HG03432 (cell line): ENCODE measurements around the gene ZNF74.
"Not testable (repeated sequence)": the region's sequence is repeated elsewhere in the genome, so short reads cannot be mapped to it uniquely, and the experiment has no call there.

Experiments
- ATAC-seq: cut with Tn5 transposase; IDR thresholded peaks from one replicate; pipeline ENCODE4 v1.9.1; 2021; ENCODE audit warnings: mild to moderate bottlenecking, moderate library complexity; ENCODE audit not compliant: unreplicated experiment

Gene ZNF74

DNA sequence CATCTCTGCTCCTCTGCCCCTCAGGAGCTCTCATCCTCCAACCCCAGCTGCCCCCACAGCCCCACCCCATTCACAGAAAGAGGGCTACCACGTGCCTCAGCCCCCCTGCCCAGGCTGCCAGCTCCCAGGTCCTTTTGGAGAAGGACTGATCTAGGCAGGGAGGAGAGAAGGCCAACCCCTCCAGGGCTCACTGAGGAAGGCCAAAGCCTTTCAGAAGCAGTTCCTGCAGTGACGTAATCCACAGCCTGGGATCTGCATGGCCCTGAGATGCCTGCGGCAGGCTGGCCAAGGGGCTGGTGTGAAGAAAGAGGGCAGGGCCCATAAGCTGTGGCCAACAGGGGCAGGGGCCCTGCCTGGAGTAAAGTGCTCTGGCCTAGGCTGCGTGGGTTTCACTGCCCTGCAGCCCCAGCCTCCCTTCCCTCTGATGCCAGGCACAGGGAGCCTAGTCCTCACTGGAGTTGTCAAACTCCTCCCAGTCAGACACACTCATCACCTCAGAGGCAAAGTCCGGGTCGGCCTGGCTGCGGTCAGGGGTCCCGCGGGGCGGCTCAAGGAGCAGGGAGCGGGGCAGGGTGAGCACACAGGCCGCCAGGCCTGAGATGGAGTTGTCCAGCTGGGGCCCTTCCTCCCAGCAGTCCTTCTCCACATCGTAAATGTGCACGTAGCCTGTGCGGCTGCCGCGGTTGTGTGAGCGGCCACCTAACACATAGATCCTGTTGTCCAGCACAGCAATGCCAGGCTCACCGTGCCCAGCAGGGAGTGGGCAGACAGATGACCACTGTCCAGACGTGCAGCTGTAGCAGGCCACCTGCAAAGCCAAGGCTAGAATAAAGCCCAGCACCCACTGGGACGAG lies 47.9 kb downstream of the ZNF74 start:
- ATAC-seq = no peak

DNA sequence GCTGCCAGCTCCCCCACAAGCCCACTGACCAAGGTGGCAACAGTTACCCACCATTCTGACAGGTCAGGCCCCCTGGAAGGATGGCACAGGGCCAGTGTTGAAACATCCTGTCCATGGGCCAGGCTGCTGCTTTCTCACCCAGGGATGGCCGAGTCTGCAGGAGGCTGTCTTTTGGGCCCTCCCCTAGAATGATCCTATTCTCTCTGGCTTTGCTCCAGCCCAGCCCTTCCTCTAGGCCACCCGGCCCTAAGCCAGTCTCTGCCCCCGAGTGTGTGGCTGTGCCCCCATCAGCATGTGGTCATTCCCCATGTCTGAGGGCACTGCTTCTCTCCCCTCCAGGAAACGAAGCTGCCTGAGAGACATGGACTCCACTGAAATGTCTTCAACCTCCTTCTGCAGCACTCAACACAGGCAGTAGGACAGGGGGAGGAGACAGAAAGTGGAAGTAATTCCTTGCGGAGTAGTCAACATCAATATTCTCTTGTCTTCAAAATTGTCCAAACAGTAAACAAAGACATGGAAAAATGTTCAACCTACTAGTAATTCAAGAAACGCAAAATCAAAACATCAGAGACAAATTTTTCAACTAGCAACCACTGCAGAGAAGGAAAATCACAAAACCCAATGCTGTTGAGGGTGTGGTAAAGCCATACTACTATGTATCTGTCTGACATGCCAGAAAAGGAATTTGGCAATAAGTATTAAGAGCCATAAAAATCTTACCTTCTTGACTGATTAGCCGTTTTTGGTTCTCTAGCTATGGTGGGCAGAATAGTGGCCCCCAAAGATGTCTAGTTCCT lies 48.7 kb downstream of the ZNF74 start:
- ATAC-seq = no peak

DNA sequence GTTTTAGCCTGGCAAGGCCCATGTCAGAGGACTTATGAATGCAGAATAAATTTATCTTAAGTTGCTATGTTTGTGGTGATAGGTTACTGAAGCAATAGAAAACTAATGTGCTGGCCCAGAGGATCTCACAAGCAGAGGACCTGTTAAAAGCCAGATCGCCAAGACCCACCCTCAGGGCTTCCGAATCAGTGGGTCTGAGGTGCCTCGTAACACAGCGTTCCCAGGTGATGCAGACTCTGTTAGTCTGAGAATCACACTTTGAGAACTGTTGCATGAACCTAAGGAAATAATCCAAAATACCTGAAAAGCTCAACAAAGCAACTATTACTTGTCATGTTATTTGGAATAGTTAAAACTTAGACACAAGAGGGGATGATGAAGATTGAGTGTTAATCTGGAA lies 50.4 kb downstream of the ZNF74 start:
- no peak for ATAC-seq

DNA sequence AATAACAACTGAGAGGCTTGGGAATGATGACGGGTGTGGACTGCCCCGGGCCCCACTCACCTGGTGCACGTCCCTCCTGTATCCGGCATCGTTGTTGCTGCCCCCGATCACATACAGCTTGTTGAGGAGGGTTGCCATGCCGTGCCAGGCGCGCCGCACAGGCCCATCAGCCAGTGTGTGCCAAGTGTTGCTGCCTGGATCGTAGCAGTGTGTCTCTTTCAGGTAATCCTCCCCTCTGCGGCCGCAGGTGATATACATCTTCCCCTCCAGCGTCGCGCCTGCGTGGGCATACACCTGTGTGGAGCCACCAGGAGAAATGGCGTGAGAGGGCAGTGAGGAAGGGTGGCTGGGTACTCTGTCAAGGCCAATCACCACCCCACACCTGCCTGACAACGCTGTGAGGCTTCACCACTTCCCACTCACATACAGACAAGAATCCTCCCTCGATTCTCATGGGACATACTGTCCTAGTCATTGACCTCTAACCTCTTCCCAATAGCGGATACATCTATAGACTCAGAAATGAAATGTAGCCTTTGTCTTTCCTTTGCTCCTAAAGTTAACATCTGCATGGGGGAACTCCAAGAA lies 52.5 kb downstream of the ZNF74 start:
- ATAC-seq = no peak

DNA sequence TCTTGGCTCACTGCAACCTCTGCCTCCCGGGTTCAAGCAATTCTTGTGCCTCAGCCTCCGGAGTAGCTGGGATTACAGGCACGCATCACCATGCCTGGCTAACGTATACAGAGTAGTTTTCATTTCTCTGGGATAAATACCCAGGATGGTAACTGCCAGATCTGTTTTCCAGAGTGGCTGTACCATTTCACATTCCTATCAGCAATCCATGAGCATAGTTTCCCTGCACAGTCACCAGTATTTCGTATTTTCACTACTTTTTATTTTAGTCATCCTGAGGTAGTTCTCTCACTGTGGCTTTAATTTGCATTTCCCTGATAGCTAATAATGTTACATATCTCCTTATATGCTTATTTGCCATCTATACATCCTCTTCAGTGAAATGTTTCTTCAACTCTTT lies 54.7 kb downstream of the ZNF74 start:
- no peak for ATAC-seq

DNA sequence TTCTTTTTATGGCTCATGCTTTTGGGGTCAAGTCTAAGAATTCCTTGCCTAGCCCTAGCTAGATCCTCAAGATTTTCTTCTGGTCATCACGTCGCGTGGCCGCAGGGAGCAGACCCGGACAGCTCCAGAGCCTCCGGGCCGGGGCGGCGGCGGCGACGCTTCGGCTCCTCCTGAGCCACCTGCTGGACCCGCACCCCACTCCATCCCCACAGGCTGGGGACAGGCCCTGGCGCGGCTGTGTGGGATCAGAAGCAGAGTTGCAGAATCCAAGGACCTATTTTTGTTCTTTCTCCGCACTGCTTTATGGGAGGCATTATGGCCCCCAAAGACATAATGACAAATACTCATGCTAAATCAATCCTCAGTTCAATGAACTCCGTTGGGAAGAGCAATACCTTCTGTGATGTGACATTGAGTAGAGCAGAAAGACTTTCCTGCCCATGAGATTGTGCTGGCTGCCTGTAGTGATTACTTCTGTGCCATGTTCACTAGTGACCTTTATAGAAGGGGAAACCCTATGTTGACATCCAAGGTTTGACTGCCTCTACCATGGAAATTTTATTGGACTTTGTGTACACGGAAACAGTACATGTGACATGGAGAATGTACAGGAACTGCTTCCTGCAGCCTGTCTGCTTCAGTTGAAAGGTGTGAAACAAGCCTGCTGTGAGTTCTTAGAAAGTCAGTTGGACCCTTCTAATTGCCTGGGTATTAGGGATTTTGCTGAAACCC lies 56.0 kb downstream of the ZNF74 start:
- ATAC-seq = no peak

DNA sequence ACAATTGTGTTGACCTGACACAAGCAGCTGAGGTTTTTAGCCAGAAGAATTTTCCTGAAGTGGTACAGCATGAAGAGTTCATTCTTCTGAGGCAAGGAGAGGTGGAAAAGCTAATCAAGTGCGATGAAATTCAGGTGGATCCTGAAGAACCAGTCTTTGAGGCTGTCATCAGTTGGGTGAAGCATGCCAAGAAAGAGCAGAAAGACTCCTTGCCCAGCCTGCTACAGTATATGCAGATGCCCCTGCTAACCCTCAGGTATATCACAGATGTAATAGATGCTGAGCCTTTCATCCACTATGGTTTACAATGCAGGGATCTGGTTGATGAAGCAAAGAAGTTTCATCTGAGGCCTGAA lies 56.6 kb downstream of the ZNF74 start:
- ATAC-seq = no peak

DNA sequence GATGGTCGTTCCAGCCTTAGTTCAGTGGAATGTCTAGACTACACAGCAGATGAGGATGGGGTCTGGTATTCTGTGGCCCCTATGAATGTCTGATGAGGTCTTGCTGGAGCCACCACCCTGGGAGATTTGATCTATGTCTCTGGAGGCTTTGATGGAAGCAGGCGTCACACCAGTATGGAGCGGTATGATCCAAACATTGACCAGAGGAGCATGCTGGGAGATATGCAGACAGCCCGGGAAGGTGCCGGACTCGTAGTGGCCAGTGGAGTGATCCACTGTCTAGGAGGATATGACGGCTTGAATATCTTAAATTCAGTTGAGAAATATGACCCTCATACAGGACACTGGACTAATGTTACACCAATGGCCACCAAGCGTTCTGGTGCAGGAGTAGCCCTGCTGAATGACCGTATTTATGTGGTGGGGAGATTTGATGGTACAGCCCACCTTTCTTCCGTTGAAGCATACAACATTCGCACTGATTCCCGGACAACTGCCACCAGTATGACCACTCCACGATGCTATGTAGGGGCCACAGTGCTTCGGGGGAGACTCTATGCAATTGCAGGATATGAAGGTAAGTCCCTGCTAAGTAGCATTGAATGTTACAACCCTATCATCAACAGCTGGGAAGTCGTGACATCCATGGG lies 57.3 kb downstream of the ZNF74 start:
- ATAC-seq = not testable (repeated sequence)

DNA sequence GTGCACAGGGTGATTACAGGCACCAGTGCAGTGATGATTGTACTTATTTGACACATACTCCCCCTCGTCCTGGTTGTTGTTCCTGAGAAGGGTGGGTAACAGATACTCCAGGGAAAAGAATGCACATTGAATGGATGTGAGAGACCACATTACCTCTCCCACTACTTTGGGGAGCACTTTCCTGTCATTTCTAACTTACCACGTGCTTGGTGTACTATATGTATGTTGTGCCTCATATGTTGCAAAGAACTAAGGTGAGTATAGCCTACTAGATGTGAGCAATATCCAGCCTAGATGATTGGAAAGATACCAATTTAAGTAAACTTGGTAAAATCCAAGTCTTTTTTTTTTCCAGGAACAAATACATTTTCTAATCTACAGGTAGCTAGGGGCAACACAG lies 58.0 kb downstream of the ZNF74 start:
- no peak for ATAC-seq

DNA sequence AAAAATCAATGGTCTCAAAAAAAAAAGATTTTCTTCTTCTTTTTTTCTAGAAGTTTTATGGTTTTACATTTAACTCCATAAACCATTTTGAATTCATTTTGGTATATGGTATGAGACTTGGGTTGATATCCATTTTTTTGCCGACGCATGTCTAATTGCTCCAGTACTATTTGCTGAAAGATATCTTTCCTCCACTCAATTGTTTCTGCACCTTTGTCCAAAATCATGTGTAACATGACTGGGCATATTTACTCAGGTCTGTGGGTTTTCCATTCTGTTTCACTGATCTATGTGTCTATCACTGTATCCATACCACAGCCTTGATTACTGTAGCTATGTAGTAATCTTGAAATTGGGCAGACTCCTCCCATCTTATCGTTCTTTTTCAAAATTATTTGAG lies 59.3 kb downstream of the ZNF74 start:
- ATAC-seq = no peak

DNA sequence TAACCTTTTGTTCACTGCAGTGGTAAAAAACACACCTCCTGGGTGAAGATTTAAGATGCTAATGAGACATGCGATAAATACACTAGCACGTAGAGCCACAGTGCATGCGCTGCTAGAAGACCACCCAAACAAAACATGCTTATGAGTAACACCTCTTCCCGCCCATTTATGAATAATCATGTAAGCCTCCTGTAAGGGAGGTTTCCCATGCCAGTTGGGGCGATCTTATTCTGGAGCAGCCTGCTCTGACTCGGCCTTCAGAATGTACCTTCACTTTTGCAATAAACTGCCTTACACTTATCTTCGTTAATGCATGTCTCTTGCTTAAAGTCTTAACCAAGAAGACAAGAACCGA lies 61.7 kb downstream of the ZNF74 start:
- ATAC-seq = no peak

DNA sequence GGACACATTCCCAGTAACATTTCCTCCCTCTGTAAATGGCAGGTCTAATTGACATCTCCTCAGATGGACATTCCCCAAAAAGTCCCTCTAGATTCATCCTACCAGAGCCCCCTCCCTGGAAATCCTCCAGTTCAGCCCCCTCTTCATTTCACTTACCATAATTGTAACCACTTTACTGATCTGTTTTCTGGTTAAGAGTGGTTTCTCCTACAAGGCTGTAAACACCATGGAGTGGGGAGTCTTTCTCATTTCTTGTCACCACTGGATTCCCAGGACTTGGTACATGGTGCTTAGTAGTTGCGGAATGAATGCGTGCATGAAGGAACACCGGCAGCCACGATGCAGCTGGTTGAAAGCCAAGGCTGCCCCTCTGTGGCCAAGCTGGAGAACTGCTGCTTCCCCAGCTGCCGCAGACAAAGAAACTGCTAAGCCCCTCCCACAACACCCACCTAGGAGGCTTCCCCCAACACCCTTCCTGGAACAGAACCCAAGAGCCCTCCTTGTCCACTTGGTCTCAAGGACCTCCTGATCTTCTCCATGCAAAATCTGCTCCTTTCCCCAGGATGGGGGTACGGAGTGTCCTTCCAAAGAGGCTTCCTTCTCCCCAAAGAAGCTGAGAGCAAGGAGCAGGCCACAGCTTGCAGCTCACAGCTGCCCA lies 62.2 kb downstream of the ZNF74 start:
- peak; percentile 59 for ATAC-seq

DNA sequence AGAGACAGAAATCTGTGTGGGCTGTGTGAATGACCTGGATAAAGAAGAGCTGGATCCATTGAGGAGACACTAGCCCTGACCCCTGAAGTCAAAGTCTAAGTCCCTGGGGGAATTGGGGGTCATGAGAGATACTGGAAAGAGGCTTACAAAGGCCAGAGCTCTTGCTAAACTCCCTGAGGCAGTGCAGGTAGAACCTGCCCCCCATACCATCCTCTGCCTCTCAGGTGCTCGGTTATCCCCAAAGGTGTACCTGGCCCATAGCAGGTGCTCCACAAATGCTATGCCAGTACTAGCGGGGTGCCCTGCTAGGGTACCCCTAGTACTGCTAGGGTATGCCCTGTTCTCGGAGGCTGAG lies 62.7 kb downstream of the ZNF74 start:
- ATAC-seq = no peak

DNA sequence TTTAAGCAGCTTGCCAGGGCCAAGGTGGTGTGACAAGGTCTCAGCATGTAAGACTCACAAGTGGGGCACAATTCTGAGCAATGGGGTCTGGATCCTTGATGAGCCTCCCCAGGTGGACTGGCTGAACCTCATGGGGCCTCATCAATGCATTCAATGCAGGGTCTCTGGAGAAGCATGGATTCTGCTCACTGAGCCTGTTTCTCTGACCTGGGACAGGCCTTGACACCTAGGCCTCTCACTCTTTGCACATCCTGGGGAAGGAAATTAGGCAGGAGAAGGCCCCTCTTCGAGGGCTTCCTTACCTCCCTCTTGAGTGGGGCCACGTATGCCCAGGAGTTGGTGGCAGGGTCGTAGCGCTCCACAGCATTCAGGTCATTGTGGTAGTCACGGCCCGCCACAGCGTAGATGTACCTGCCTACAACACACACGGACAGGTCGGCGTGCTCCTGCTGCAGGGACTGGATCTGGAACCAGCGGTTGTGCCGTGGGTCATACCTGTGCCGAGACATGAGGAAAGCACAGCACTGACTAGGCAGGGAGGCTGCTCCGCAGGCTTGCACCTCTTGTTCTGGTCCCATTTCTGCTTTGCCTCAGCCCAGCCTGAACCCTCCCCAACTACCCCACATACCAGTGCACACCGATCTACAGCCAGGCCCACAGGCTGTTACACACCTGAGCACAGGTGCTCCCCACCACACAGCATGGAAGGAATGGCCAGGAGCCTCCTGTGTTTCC lies 63.7 kb downstream of the ZNF74 start:
- no peak for ATAC-seq
